ENCODE measurements around the gene CDK6.

Gene CDK6

GRCh38 chr7:92671505-92672169 is 164.7 kb downstream of the CDK6 start:
- no peak for DNase-seq

DNA sequence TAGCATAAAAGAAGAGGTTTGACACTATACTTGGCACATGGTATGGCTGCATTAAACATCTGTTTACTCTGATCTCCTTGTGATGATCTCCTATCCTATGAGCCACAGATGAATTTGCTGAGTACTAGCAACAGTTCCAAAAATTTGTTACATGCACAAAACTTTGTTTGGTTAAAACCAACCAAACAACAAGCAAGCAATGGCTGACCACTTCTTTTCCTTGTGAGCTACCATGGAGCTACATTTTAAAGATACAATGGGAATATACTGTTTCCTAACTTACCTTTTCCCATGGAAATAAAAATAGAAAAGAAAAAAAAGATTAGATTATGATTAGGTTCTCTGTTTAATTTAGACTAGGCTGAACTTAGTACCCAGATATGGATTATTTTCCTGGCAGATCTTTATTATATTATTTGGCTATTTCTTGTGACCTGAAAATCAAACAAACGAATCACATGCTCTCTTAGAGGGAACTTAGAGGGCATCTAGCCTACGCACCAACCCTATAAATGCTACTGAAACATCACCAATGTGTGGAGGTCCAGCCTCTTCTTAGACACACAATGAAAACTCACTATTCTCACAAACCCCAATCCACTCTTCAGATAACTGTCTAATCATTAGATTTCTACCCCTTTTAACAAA is 166.0 kb downstream of the CDK6 start:
- DNase-seq: no peak

- no peak for DNase-seq
Measured at GRCh38 chr7:92669616-92670165, 166.7 kb downstream of the CDK6 start.

GRCh38 chr7:92668564-92668963 is 167.8 kb downstream of the CDK6 start:
- no peak for DNase-seq

- DNase-seq: no peak
Measured at GRCh38 chr7:92667816-92668535, 168.4 kb downstream of the CDK6 start.

DNA sequence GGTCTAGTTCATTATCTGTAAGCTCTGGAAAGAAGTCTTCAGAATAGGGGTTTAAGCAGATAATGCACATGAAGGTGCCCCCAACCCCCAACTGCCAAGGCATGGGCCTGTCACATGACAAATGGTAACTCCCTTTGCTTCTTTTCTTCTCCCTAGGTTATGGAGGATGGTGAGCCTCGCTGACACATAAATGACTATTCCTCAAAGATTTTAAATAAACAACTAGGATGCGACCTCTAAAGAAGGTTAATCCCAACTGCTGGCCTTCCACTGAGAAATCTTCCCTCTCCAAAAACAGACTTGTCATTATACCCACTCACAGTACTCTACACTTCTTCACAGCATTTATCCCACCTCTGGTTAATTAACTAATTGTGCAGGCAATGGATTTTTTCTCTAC is 170.4 kb downstream of the CDK6 start:
- no peak for DNase-seq

- peak; percentile 12 for DNase-seq
Measured at GRCh38 chr7:92661651-92662050, 174.7 kb downstream of the CDK6 start.

DNA sequence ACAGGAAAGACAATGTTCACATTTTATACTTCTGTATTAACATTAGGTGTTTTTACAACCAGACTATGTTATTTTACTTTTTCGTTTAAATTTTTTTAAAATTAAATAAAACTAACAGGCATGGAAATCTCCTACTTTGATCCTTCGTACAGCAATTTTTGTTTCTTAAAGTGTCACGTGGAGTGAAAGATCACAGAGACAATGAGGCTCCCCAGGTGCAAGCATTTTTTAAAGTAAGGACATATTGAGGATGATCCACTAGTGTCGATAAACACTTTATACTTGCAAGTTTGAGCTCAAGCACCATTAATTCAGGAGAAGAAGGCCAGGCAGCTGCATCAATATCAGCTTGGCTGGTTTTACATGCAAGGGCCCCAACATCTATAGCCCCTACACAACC is 177.7 kb downstream of the CDK6 start:
- no peak for DNase-seq

DNA sequence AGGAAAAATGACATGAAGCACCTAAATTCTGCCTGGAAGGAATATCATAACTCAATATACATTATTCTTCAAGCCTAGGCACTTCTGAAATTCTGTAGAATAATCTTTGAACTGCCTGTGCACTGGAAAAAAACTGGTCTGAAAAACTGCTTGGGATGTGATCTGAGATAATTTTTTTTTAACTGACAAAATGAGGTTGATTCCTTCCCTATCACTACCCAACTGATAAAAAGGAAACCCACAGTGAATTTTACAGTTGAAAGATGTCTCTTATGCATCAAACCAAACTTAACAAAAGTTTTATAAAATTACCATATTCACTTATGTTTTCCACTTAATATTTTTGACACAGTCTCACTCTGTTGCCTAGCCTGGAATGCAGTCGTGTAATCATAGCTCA is 179.0 kb downstream of the CDK6 start:
- no peak for DNase-seq

DNA sequence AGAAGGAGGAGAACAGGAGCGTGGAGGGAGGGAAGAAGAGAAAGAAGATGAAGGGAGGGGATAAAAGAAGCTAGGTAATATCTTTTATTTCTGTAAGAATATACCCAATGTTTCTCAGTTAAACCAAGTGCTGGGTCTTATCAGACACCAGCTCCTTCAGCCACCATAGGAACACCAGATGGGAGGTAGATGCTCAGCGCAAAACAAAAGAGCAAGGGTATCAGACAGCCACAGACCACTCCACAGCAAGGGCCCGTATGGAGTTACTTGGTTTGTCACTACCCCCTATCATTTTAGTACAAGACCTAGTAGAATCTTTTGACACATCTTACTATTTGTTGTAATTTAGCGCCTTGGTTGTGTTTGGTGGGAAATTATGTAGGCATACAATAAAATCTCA is 180.3 kb downstream of the CDK6 start:
- DNase-seq: no peak

- no peak for DNase-seq
Measured at GRCh38 chr7:92655346-92655884, 181.0 kb downstream of the CDK6 start.

GRCh38 chr7:92653136-92653535 is 183.2 kb downstream of the CDK6 start:
- no peak for DNase-seq

GRCh38 chr7:92652536-92652935 is 183.8 kb downstream of the CDK6 start:
- no peak for DNase-seq

- no peak for DNase-seq
Measured at GRCh38 chr7:92650391-92650790, 186.0 kb downstream of the CDK6 start.

- no peak for DNase-seq
Measured at GRCh38 chr7:92648067-92648466, 188.3 kb downstream of the CDK6 start.

DNA sequence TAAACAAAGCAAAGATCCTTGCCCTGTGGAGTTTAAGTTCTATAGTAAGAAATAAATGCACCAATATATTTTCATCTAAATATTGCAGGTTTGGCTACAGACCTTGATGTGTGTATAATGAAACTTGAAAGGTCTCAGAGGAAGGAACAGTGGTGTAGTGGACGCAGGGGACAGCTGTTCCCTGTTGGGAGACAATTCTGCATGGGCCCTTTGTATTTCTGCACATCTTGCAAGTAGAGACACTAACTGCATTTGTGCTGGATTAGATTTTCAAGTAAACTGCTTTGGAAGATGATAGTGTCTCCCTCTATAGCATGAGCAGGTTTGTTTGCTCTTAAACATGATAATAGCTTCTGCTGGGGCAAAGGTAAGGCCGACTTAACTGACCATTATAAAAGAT is 188.7 kb downstream of the CDK6 start:
- DNase-seq: no peak

GRCh38 chr7:92647011-92647625 is 189.3 kb downstream of the CDK6 start:
- DNase-seq: no peak

- peak; percentile 44 for DNase-seq
Measured at GRCh38 chr7:92645114-92646061, 191.0 kb downstream of the CDK6 start.

GRCh38 chr7:92644406-92645113 is 191.8 kb downstream of the CDK6 start:
- peak; percentile 30 for DNase-seq

DNA sequence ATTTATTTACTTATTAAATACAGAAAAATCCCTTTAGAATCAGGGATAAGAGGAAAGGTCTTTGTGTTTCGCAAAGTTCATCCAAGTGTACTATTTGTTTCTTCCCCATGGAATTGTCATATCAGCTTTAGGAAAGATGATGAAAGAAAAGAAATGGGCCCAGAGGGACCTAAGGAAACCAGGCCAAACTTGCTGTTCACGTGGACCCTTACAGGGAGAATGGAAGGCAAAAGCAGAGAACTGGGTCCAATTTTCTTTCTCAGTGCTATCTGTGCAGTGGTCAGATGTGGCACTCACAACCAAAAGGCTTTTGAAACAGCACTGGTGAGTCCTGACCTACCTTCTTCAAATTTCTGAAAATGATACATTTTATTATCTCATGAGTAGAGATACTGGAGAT is 192.6 kb downstream of the CDK6 start:
- no peak for DNase-seq

DNA sequence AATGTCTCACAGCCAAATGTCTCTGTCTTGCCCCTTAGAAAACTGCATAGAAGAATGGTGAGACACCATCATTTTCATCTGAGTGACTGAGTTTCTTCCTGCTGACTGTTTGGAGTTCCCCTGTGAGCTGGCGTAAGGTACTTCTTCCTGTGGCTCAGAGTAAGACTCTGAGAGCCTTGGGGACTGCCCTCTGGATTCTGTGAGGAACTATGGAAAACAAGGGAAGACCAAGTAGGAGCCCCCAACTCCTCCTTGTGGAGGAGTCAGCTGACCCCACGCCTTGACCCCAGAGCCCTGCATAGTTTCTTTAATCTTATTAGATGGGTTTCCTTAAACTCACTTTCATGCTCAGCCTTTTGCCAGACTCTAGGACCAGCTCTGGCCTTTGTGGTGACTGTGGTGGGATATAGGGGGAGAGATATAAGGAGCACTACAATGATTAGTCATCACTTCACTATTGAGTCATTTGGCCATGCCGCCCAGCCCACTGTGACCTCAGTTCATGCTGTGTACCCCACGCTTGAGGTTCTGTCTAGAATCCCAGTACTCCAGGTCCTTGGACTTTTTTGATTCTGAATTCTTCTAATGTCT is 194.4 kb downstream of the CDK6 start:
- DNase-seq: peak; percentile 63

Data from suppressor macrophage treated with lipopolysaccharide for 4 hours (primary cell).